SIG-M5 (cell line): Measurements from ENCODE around the gene KRTAP2-1.
"Not testable (repeated sequence)": the region's sequence is repeated elsewhere in the genome, so short reads cannot be mapped to it uniquely, and the experiment has no call there.

ENCODE experiments used
- DNase-seq: peaks from one replicate; lab custom pipeline; 2025; lab: John Stamatoyannopoulos, UW

KRTAP2-1 gene, protein sequence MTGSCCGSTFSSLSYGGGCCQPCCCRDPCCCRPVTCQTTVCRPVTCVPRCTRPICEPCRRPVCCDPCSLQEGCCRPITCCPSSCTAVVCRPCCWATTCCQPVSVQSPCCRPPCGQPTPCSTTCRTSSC

DNA sequence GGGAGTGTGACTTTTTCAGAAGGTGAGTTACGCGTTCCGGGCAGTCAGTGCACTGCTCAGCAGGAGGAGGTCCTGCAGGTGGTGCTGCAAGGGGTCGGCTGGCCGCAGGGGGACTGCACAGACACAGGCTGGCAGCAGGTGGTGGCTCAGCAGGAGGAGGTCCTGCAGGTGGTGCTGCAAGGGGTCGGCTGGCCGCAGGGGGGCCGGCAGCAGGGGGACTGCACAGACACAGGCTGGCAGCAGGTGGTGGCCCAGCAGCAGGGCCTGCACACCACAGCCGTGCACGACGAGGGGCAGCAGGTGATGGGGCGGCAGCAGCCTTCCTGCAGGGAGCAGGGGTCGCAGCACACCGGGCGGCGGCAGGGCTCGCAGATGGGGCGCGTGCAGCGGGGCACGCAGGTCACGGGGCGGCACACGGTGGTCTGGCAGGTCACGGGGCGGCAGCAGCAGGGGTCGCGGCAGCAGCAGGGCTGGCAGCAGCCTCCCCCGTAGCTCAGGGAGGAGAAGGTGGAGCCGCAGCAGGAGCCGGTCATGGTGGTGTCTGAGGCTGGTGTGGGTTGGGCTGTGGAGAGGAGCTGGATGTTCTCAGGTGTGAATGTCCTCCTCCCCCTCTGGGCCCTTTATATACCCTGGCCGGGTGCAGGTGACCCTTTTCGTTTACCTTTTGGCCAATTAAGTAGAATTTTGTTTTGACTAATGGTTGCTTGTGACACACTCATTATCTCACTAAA is at the start of gene KRTAP2-1:
KRTAP2-1 (minus strand) TSS at position 582 of the 731 bp plus-strand sequence; CDS start at position 533, 49 bp downstream.
- DNase-seq: not testable (repeated sequence)

DNA sequence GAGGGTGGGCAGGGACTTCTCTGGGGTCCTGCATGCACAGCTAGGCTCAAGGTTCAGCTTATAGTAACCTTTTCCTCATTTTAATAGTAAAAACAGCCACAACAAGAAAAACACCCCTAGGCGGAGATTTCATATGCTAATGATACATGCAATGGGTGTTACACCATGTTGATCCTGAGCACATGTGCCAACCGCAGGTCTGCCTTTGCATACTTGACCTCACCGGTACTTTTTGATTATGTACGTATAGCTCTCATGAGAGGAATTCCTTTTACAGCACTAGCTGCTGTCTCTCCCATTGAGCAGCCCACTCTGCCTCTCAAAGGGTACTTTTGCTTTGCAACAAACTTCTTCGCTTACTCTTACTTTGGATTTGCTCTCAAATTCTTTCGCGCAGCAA is 48.9 kb upstream of the KRTAP2-1 start:
- DNase-seq: no peak

DNA sequence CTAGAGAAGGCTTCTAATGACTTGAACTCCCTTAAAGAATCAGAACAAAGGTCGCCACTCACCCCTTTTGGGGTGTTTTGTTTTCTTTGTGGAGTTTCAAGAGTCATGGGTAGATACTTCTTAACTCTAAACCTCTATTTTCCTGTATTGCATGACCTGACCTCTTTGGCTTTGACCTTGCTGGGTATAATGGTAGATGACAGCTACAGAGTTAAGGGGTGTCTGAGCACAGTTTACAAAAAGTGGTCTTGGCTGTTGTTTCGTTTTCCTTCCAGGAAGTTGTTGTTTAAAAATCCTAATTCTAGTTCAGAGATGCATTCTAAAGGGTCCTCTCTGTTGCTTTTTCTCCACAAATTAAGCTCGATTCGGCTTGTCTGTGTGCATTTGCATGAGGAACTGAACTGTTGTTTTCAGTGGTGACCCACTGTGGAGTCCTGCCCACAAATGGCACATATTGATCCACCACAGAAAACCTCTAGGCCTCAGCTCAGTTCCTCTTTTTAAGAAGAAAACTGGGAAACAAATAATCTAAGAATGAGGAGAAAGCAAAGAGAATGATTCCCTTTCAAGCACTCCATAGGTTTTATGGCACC is 41.7 kb upstream of the KRTAP2-1 start:
- not testable (repeated sequence) for DNase-seq

DNA sequence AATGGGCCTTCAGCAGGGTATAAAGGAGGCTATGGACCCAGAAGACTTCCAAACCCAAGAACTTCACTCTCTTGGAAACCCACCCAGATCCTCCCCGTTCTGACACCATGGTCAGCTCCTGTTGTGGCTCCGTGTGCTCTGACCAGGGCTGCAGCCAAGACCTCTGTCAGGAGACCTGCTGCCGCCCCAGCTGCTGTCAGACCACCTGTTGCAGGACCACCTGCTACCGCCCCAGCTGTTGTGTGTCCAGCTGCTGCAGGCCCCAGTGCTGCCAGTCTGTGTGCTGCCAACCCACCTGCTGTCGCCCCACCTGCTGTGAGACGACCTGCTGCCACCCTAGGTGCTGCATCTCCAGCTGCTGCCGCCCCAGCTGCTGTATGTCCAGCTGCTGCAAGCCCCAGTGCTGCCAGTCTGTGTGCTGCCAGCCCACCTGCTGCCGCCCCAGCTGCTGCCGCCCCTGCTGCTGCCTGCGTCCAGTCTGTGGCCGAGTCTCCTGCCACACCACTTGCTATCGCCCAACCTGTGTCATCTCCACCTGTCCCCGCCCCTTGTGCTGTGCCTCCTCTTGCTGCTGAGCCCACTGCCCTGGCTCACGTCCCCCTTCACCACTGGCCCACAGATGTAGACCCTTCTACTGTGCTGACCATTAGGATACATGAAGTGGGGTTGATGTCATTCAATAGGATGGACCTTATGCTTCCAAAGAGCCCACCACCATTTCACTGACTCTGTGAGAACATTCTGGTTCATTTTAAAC is 37.2 kb upstream of the KRTAP2-1 start, which contains the start of gene KRTAP4-7:
KRTAP4-7 (plus strand) TSS at position 51 of the 757 bp plus-strand sequence; CDS start at position 108, 57 bp downstream.
- DNase-seq: not testable (repeated sequence)

DNA sequence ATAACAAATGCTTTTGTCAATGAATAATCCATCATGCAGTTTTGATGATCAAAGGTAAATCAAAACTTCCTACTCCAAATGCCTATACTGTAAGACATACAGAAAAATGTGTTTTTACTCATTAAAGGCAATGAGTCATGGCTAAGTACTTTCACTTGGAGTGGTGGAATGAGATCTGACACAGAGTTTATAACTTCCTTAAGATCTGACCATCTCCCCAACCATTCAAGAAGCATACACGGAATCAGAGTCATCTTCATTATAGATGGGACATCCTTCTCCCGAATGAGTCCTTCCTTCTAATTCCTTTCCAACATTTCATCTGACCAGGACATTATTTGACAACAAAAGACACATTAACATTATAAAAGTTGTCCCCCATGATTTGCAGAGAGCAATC is 36.3 kb upstream of the KRTAP2-1 start:
- DNase-seq: not testable (repeated sequence)

DNA sequence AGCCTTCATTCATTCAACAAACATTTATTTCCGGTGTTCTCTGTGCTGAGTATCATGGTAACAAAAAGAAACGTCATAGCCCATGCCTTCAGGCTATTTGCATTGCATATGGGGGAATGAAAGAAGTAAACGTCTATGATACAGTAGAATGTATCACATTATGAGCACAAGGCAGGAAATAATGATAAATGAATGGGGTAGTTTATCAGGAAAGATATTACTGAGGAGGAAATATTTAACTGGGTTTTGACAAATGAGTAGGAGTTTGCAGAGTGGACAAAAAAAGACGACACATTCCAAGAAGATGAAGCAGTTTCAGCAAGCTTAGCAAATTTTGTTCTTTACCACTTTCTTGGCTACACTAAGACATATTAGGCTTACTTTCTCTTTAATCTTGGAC is 35.5 kb upstream of the KRTAP2-1 start:
- no peak for DNase-seq

DNA sequence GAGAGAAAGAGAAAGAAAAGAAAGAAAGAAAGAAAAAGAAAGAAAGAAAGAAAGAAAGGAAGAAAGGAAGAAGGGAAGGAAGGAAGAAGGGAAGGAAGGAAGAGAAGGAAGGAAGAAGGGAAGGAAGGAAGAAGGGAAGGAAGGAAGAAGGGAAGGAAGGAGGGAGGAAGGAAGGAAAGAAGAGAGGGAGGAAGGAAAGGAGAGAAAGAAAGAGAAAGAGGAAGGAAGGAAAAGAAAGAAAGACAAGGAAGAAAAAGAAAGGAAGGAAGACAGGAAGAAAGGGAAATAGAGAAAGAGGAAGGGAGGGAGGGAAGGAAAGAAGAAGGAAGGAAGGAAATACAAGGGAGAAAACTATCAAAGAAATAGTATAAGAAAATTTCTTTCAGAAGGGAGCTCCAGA is 29.7 kb upstream of the KRTAP2-1 start:
- DNase-seq: no peak

DNA sequence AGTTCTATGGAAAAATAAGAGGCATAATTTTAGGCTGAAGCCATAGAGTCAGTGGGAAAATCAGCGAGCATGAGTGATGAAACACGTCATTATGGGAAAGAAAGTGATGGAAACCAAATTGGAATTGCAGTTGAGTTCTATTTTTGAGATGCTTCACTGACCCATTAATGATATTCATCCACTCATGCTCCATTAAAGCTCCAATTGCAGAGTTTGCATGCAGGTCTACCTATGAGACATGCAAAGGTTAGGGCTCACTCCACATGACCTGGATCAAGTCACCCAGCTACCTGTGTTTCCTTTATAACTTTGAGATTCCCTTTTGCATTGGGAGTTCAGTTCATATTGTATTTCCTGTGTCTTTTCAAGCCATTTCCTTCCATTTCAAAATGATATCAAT is 26.6 kb upstream of the KRTAP2-1 start:
- no peak for DNase-seq

DNA sequence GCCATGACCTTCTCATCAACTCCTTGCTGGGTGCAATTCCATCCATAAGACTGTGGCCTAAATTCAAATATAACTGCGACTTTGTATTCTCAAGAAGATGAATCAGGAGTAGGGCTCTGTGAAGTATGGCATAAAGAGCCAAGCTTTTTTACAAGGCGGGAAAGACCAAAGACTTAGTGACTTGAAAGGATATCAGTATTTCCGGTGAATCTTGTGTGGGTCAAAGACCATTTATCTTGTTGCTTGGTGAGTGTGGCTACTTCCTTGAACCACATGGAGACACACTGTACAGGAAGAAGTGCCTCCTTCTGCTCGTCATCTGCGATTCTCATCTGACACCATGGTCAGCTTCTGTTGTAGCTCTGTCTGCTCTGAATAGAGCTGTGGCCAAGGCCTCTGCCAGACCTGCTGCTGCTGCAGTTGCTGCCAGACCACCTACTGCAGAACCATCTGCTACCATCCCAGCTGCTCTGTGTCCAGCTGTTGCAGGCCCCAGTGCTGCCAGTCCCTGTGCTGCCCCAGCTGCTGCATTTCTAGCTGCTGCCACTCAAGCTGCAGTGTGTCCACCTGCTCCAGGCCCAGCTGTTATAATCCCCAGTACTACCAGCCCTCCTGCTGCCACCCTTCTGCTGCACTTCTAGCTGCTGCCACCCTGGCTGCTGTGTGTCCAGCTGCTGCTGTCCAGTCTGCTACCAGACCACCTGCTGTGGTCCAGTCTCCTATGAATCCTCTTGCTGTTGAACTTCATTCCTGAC is 24.7 kb upstream of the KRTAP2-1 start:
- DNase-seq: no peak

DNA sequence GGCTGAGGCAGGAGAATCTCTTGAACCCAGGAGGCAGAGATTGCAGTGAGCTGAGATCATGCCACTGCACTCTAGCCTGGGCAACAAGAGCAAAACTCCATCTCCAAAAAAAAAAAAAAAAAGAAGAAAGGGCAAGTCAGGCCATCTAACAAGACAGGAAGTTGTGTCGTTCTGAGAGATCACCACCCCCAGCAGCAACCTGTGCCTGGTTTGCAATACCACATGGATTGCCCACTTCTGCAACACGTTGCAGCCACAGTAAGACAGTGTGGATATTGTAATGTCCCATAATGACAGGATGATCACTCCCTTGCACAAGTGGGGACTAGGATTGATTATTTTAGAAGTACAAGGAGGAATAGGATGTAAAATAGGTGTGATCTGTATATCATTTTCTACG is 21.9 kb upstream of the KRTAP2-1 start:
- no peak for DNase-seq

DNA sequence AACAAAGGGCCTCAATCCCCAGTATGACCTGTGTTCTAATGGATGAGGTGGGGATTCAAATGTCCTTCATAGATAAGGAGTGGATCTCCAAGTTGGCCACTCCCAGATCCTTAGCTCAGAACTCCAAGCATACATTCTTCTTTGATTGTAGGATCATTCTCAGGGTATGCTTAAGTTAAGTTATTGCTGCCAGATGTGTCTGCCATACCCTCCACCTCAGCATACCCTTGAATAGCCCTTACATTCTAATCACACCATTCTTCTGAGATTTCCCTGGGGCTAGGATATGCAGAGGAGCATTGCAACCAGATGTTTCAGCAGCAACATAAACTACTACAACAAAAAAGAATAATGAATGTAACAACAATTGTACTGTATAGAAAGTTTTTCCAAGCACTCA is 20.2 kb upstream of the KRTAP2-1 start:
- DNase-seq: no peak

DNA sequence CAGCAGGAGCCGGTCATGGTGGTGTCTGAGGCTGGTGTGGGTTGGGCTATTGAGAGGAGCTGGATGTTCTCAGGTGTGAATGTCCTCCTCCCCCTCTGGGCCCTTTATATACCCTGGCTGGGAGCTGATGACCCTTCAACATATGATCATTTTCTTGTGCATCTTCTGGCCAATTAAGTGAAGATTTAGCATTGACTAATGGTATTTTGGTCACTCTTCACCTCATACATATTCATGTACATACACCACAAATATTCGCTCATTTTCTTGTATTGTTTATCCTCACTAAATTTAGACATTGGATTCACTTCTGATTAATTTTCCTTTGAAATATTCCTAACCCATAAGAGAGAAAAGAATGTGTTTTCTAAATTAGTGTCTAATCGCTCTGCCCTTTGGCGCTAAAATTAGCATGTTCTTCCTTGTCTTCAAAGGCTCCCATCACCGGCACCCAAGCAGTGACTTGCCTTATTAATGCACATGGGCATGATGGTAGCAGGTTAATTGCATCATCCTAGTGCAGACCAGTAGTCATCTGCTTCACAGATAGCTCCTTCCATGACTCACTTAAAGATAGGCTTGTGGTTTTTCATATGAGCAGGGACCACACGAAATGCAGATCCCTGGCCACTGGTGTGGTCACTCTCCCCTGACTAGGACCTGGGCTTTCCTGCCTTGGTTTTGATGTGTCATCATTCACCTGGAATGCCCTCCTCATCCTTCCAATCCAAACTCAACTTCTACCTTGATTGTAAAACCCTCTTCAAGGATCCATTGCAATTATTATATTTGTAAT is 18.9 kb upstream of the KRTAP2-1 start, which contains the start of gene KRTAP2-4:
KRTAP2-4 (minus strand) TSS at position 51 of the 796 bp plus-strand sequence; CDS start at position 17, 34 bp downstream.
- DNase-seq: no peak

DNA sequence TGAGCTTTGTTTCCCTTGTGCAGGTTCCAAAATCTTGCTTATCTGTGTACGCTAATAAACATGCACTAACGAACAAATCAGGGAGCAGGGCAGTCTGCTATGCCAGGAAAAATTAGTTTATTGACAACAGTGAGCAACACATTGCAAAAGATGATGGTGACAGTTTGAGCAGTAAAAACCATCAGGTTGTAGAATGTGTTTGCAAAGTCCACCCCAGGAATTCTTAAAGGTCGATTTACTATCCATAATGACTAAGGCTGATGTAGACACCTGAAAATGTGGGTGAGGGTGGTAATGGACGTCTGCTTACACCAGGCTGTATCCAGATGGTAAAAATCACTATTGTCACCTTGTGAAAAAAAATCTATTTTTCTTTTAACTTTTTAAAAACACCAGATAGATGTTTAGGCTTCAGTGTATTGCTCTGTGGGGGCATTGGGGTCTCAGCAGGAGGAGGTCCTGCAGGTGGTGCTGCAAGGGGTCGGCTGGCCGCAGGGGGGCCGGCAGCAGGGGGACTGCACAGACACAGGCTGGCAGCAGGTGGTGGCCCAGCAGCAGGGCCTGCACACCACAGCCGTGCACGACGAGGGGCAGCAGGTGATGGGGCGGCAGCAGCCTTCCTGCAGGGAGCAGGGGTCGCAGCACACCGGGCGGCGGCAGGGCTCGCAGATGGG is 18.0 kb upstream of the KRTAP2-1 start:
- not testable (repeated sequence) for DNase-seq

DNA sequence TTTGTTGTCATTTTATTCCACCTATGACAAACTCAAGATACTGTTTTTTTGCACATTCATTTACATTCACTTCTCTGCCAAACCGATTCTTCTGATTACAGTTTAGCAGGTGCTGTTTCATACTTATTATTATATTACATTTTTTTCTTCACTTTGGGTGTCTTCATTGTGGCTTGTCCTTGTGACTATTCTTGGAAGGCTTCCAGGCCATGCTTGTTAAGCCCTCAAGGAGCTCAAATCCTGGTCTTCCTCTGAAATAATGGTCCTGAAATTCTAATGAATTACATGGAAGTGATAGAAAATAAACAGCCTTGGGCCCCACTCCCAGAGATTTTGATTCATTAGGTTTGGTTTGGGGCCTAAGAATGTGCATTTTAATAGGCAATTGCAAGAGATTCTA is 17.2 kb upstream of the KRTAP2-1 start:
- DNase-seq: no peak

DNA sequence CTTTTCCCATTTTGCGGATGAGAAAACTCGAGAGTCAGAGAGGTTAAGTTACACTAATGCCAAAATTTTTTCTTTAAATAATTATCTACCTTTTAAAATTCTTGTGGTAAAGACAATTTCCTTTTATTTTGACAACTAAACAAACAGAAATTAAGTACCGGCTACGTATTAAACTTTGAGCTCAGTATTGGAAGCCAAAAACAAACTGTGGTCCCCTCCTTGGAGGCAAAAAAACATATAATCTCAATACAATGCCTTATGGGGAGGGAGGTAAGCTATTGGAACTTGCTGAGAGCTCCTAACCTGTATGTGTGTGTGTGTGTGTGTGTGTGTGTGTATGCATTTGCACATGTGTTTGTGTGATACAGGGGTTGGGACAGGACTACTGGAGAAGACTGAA is 16.3 kb upstream of the KRTAP2-1 start:
- DNase-seq: no peak

DNA sequence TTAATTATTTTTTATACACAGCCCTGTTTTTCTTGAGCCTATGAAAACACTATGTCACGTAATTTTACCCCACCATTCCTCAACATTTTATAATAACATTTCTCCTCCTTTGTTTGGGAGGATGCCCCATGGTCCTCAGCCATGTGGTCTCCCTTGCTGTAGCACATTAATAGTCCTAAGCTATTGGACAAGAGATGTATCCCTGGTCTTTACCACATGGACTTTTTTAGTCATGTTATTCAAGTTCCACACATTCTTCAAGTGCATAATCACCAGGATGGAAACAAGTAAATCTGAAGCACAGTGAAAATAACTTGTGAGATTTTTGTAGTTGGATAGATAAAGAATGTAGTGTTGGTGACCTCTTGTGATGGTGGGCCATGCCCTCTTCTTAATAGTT is 14.8 kb upstream of the KRTAP2-1 start:
- no peak for DNase-seq

DNA sequence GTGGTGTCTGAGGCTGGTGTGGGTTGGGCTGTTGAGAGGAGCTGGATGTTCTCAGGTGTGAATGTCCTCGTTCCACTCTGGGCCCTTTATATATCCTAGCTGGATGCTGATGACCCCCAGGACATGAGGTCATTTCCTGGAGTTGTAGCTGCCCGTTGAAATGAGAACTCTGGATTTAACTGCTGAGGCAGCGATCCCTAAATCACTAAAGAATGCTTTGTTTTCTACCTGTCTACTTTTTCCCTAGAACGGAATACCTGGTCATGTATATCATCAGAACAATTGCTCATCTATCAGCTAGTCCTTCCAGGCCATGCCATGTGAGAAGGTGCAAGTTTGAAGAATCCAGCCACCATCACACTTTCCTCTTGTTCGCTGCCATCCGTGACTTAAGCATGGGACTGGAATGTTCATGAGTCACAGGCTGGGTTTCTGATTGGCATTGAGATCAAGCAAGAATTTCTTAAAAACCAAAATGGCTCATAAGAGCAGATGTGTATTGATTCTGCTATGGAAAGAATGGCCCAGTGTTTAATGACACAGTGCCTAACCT is 13.0 kb upstream of the KRTAP2-1 start, which contains the start of gene KRTAP2-3:
KRTAP2-3 (minus strand) TSS at position 63 of the 553 bp plus-strand sequence. CDS start 64 bp downstream, outside the sequence.
- no peak for DNase-seq

DNA sequence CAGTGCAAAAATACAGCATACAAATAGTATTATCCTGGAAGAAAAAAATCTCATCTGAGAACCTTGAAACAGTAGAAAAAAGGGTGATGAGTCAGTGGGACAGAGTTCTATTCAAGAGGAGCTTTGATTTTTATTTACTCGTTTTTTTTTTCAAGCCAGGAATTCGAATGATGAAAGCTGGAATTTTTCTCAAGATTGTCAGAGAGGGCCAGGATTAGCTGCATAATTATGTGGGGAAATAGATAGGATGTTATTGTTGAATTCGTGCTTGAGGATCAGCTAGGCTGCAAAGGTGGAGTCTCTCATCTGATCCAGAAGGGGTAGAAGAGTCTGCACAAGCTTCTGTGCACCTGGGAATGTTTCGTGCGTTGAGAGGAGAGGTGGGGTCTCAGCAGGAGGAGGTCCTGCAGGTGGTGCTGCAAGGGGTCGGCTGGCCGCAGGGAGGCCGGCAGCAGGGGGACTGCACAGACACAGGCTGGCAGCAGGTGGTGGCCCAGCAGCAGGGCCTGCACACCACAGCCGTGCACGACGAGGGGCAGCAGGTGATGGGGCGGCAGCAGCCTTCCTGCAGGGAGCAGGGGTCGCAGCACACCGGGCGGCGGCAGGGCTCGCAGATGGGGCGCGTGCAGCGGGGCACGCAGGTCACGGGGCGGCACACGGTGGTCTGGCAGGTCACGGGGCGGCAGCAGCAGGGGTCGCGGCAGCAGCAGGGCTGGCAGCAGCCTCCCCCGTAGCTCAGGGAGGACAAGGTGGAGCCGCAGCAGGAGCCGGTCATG is 12.3 kb upstream of the KRTAP2-1 start:
- not testable (repeated sequence) for DNase-seq

DNA sequence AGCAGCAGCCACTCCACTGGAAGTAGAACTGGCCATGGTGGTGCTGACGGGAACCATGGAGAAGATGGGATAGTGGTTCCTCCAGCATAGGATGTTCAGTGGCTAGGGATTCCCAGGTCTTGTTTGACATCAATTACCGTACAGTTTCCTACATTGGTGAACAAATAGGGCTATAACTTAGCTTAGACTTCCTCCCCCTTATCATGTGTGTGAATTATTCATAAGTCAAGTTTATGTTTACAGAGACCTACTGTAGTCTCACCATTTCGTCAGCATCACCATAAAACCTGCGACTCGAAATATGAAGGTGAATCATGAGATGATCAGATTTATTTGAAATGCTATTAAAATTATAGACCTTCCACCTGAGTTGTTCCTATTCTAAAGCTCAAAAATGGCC is 11.6 kb upstream of the KRTAP2-1 start:
- no peak for DNase-seq
